H9 (cell line): ENCODE data around the gene FAM24B. TPM values are rescaled to one million over a fixed set of nuclear protein-coding genes. Genes with fewer than 3 reads are reported as not detected.

ENCODE experiments used
- DNase-seq: peaks from one replicate; pipeline ENCODE4 v3.0.0-alpha.2; 2017
- H2AFZ ChIP-seq: one replicate; pipeline ENCODE4 v1.6.1; 2013; ENCODE audit warnings: mild to moderate bottlenecking, low read length, control low read depth, moderate library complexity
- H2AK5ac ChIP-seq: 2 replicates; pipeline ENCODE4 v1.6.1; 2013; ENCODE audit warnings: low read length, control low read depth, mixed read lengths; ENCODE audit not compliant: insufficient read length
- H2BK120ac ChIP-seq: one replicate; pipeline ENCODE4 v1.6.1; 2013; ENCODE audit warnings: low read depth, mild to moderate bottlenecking, low read length, control low read depth, inconsistent platforms; ENCODE audit not compliant: poor library complexity, severe bottlenecking
- H2BK12ac ChIP-seq: 2 replicates; pipeline ENCODE4 v1.6.1; 2013; ENCODE audit warnings: low read length, control low read depth, mixed read lengths, low read depth; ENCODE audit not compliant: insufficient read length
- H2BK15ac ChIP-seq: 2 replicates; pipeline ENCODE4 v1.6.1; 2013; ENCODE audit warnings: low read depth, low read length, control low read depth
- H2BK20ac ChIP-seq: one replicate; pipeline ENCODE4 v1.6.1; 2013; ENCODE audit warnings: low read depth, mild to moderate bottlenecking, low read length, control low read depth, inconsistent platforms; ENCODE audit not compliant: poor library complexity, severe bottlenecking
- H2BK5ac ChIP-seq: 2 replicates; pipeline ENCODE4 v1.6.1; 2013; ENCODE audit warnings: low read length, control low read depth, mixed read lengths; ENCODE audit not compliant: insufficient read length
- H3K14ac ChIP-seq: 2 replicates; pipeline ENCODE4 v1.6.1; 2013; ENCODE audit warnings: low read length, control low read depth; ENCODE audit not compliant: insufficient read depth
- H3K18ac ChIP-seq: 2 replicates; pipeline ENCODE4 v1.6.1; 2013; ENCODE audit warnings: low read depth, mild to moderate bottlenecking, mixed read lengths, low read length, control low read depth; ENCODE audit not compliant: insufficient read length
- H3K23ac ChIP-seq: 2 replicates; pipeline ENCODE4 v1.6.1; 2013; ENCODE audit warnings: low read length, control low read depth, mixed read lengths, low read depth; ENCODE audit not compliant: insufficient read length
- H3K23me2 ChIP-seq: 2 replicates; pipeline ENCODE4 v1.6.1; 2013; ENCODE audit warnings: low read depth, mild to moderate bottlenecking, mixed read lengths, low read length, control low read depth; ENCODE audit not compliant: insufficient read length, poor library complexity, severe bottlenecking
- H3K27ac ChIP-seq: 2 replicates; pipeline ENCODE4 v1.5.1; 2013; ENCODE audit warnings: low read length, control low read depth, mixed read lengths, low read depth; ENCODE audit not compliant: insufficient read length
- H3K27me3 ChIP-seq: 2 replicates; pipeline ENCODE4 v1.6.1; 2013; ENCODE audit warnings: low read length, control low read depth, inconsistent platforms; ENCODE audit not compliant: insufficient read depth
- H3K4ac ChIP-seq: 2 replicates; pipeline ENCODE4 v1.6.1; 2013; ENCODE audit warnings: low read depth, mild to moderate bottlenecking, control low read depth, inconsistent platforms, low read length, moderate library complexity
- H3K4me1 ChIP-seq: 2 replicates; pipeline ENCODE4 v1.6.1; 2013; ENCODE audit warnings: low read length, control low read depth, inconsistent platforms; ENCODE audit not compliant: insufficient read depth
- H3K4me2 ChIP-seq: 2 replicates; pipeline ENCODE4 v1.6.1; 2013; ENCODE audit warnings: low read length, control low read depth, mixed read lengths; ENCODE audit not compliant: insufficient read length, insufficient read depth
- H3K56ac ChIP-seq: 2 replicates; pipeline ENCODE4 v1.6.1; 2013; ENCODE audit warnings: low read depth, mild to moderate bottlenecking, mixed read lengths, low read length, control low read depth; ENCODE audit not compliant: insufficient read length
- H3K79me1 ChIP-seq: 2 replicates; pipeline ENCODE4 v1.6.1; 2013; ENCODE audit warnings: low read depth, mild to moderate bottlenecking, moderate library complexity, low read length, control low read depth, inconsistent platforms; ENCODE audit not compliant: insufficient read depth, poor library complexity, severe bottlenecking
- H3K79me2 ChIP-seq: 2 replicates; pipeline ENCODE4 v1.6.1; 2013; ENCODE audit warnings: low read length, control low read depth, inconsistent platforms; ENCODE audit not compliant: insufficient read depth
- H3K9ac ChIP-seq: 2 replicates; pipeline ENCODE4 v1.6.1; 2013; ENCODE audit warnings: low read length, control low read depth, mixed read lengths; ENCODE audit not compliant: insufficient read length; ENCODE audit errors: extremely low read depth
- H3K9me3 ChIP-seq: one replicate; pipeline ENCODE4 v1.6.1; 2013; ENCODE audit warnings: low read depth, low read length, inconsistent platforms; ENCODE audit not compliant: control insufficient read depth
- H3T11ph ChIP-seq: one replicate; pipeline ENCODE4 v1.6.1; 2013; ENCODE audit warnings: mild to moderate bottlenecking, low read length, control low read depth, inconsistent platforms
- H4K20me1 ChIP-seq: one replicate; pipeline ENCODE4 v1.6.1; 2013; ENCODE audit not compliant: control insufficient read depth, insufficient read length, insufficient read depth
- H4K5ac ChIP-seq: 2 replicates; pipeline ENCODE4 v1.6.1; 2013; ENCODE audit warnings: low read depth, mild to moderate bottlenecking, mixed read lengths, low read length, control low read depth; ENCODE audit not compliant: insufficient read length
- H4K8ac ChIP-seq: replicated peaks from 2 replicates; pipeline ENCODE4 v1.6.1; 2013; ENCODE audit warnings: low read length, control low read depth, mixed read lengths, low read depth; ENCODE audit not compliant: insufficient read length
- H4K91ac ChIP-seq: 2 replicates; pipeline ENCODE4 v1.6.1; 2013; ENCODE audit warnings: low read depth, mild to moderate bottlenecking, moderate library complexity, mixed read lengths, low read length, control low read depth; ENCODE audit not compliant: insufficient read length
- H3K27ac Mint-ChIP-seq, 3 experiments: 2 replicates in 2 of 3; 3 replicates in 1 of 3; pipeline ENCODE4 v1.8.0; 2020 to 2021; ENCODE audit warnings: mixed read lengths in 3 of 3, mild to moderate bottlenecking in 1 of 3, moderate library complexity in 1 of 3
- H3K27me3 Mint-ChIP-seq: 2 replicates; pipeline ENCODE4 v1.8.0; 2021; ENCODE audit warnings: low read depth, mild to moderate bottlenecking, moderate library complexity, mixed read lengths
- H3K36me3 Mint-ChIP-seq, 3 experiments: 2 replicates in 2 of 3; 3 replicates in 1 of 3; pipeline ENCODE4 v1.8.0; 2020 to 2021; ENCODE audit warnings: low read depth in 3 of 3, mixed read lengths in 3 of 3; ENCODE audit not compliant: insufficient read depth in 1 of 3
- H3K4me1 Mint-ChIP-seq, 2 experiments: 2 replicates each; pipeline ENCODE4 v1.8.0; 2020; ENCODE audit warnings: mixed read lengths in 2 of 2
- H3K4me3 Mint-ChIP-seq, 2 experiments: 2 replicates in 1 of 2; 3 replicates in 1 of 2; pipeline ENCODE4 v1.8.0; 2020 to 2021; ENCODE audit warnings: mild to moderate bottlenecking in 2 of 2, mixed read lengths in 2 of 2, moderate library complexity in 1 of 2
- H3K9me3 Mint-ChIP-seq, 2 experiments: 2 replicates in 1 of 2; 3 replicates in 1 of 2; pipeline ENCODE4 v1.8.0; 2020; ENCODE audit warnings: mild to moderate bottlenecking in 2 of 2, mixed read lengths in 2 of 2, moderate library complexity in 1 of 2
- WGBS: extraction: QIAGEN DNeasy Blood & Tissue Kit; methylation state at CpG from one replicate; pipeline ENCODE4 v1.1.7; 2013; ENCODE audit warnings: missing lambda C conversion rate, low lambda C conversion rate, mixed read lengths; ENCODE audit not compliant: insufficient read length; ENCODE audit errors: extremely low coverage; 5-methylcytosine and 5-hydroxymethylcytosine counted together
- total RNA-seq: library from RNA; stranded (reverse); gene quantifications from 2 replicates; pipeline ENCODE4 v1.2.1, GENCODE V29; 2021
- TF ChIP-seq, protein P1 (sequence below): fragments of 200-600 bp; sonication (generic); conservative IDR thresholded peaks from 3 replicates; pipeline ENCODE4 v1.8.0; 2021; ENCODE audit warnings: antibody characterized with exemption, mild to moderate bottlenecking

Gene FAM24B
- total RNA-seq, 1 experiment from 2014 or later, result not detected

- Histone ChIP-seq H3K9ac (no peak overlapping the region), H2BK15ac (no peak overlapping the region), H3K14ac (no peak overlapping the region), H3K79me1 (no peaks in the 10 kb centered on the region), H2BK5ac (no peak overlapping the region), H3K56ac (no peak overlapping the region), H3K27ac (no peak overlapping the region), H4K5ac (no peak overlapping the region), H3K79me2 (no peaks in the 10 kb centered on the region), H2BK20ac (no peak overlapping the region), H2BK12ac (no peak overlapping the region), H3K18ac (no peak overlapping the region), H3K9me3 (no peaks in the 10 kb centered on the region), H4K20me1 (no peaks in the 10 kb centered on the region), H3K4ac (no peak overlapping the region), H3K27me3 (no peaks in the 10 kb centered on the region), H3K4me2 (no peak overlapping the region), H3K23me2 (no peaks in the 10 kb centered on the region), H3T11ph (no peak overlapping the region), H2BK120ac (no peak overlapping the region), H4K8ac (no peak overlapping the region), H3K4me1 (no peaks in the 10 kb centered on the region), H4K91ac (no peak overlapping the region), H3K23ac (no peak overlapping the region), H2AFZ (no peak overlapping the region), H2AK5ac (no peak overlapping the region)
- TF ChIP-seq, protein P1, sequence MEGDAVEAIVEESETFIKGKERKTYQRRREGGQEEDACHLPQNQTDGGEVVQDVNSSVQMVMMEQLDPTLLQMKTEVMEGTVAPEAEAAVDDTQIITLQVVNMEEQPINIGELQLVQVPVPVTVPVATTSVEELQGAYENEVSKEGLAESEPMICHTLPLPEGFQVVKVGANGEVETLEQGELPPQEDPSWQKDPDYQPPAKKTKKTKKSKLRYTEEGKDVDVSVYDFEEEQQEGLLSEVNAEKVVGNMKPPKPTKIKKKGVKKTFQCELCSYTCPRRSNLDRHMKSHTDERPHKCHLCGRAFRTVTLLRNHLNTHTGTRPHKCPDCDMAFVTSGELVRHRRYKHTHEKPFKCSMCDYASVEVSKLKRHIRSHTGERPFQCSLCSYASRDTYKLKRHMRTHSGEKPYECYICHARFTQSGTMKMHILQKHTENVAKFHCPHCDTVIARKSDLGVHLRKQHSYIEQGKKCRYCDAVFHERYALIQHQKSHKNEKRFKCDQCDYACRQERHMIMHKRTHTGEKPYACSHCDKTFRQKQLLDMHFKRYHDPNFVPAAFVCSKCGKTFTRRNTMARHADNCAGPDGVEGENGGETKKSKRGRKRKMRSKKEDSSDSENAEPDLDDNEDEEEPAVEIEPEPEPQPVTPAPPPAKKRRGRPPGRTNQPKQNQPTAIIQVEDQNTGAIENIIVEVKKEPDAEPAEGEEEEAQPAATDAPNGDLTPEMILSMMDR, result no peak
- H3K27ac Mint-ChIP-seq, result no peak overlapping the region; a peak in 1 of 7 replicates
- H3K36me3 Mint-ChIP-seq, result no peaks in the 10 kb centered on the region
- no peak overlapping the region for H3K4me3 Mint-ChIP-seq
- H3K4me1 Mint-ChIP-seq, result no peaks in the 10 kb centered on the region
- H3K27me3 Mint-ChIP-seq, result peaks cover 19% of the 10 kb centered on the region
- no peak for DNase-seq
- no CpG with 5 or more reads among the region's 2 CpGs for WGBS
- no peaks in the 10 kb centered on the region for H3K9me3 Mint-ChIP-seq
These were observed 64.9 kb downstream of the FAM24B start for GRCh38 chr10:122814493-122814892.
